ENCODE data around the gene APBA1.

DNA sequence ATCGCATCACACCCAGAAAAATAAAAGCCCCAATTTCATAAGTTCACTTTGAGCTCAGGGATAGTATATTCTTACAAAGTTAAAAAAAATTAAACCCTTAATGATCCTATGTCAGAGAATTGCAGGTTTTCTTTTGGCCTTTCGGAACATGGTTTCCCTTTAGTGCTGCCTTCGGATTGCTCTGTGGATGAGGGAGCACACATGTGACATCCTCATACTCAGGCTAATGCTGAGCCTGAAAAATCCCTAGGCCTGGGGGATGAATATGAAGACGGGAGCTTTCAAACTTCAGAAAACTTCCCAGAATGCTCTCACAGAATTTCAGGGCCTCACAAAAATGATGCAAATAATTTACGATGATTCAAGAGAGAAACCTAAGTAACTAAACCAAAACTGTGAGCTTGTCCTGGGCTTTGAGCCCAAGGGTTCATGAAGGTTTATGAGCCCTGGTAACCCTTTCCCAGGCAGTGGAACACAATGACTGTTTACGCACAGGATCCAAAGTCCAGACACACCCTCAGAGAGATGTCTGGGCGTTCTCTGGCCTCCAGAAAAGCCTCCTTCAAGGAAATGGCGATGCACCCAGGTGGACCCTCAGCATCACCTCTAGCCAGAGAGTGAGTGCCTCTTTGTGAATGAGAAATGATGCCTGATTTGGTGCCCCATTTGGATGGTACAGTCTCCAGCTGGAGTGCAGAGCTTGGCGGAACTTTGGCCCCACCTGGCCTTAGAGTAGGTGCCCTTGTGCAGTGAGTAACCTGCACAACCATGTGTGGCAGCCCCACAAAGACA lies 201.8 kb downstream of the APBA1 start:
- TF ChIP-seq POLR2A (IDR thresholded peaks at IDR 0.05), result no peak
- TF ChIP-seq, protein P1, sequence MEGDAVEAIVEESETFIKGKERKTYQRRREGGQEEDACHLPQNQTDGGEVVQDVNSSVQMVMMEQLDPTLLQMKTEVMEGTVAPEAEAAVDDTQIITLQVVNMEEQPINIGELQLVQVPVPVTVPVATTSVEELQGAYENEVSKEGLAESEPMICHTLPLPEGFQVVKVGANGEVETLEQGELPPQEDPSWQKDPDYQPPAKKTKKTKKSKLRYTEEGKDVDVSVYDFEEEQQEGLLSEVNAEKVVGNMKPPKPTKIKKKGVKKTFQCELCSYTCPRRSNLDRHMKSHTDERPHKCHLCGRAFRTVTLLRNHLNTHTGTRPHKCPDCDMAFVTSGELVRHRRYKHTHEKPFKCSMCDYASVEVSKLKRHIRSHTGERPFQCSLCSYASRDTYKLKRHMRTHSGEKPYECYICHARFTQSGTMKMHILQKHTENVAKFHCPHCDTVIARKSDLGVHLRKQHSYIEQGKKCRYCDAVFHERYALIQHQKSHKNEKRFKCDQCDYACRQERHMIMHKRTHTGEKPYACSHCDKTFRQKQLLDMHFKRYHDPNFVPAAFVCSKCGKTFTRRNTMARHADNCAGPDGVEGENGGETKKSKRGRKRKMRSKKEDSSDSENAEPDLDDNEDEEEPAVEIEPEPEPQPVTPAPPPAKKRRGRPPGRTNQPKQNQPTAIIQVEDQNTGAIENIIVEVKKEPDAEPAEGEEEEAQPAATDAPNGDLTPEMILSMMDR (IDR thresholded peaks at IDR 0.05 in 8 of 11, conservative IDR thresholded peaks at IDR 0.05 in 3 of 11), result no peak

Measured in spleen (tissue), 7 donors.